Gastroesophageal sphincter (tissue), 3 donors: ENCODE data around the gene C15orf39.

Source experiments
- CTCF ChIP-seq, 4 experiments: fragments of 200-600 bp in 2 of 4; fragments of 450-650 bp in 2 of 4; sonication (generic) in 1 of 4; IDR thresholded peaks; one replicate each; pipeline ENCODE4 v1.5.1; 2017 to 2019; ENCODE audit warnings: antibody characterized with exemption in 4 of 4, mild to moderate bottlenecking in 2 of 4, moderate library complexity in 2 of 4
- POLR2A ChIP-seq, 2 donors: fragments of 450-650 bp; IDR thresholded peaks; one replicate each; pipeline ENCODE4 v1.6.1; 2017; ENCODE audit warnings: antibody characterized with exemption in 2 of 2, mild to moderate bottlenecking in 2 of 2, moderate library complexity in 1 of 2
- POLR2AphosphoS5 ChIP-seq: sonication (generic); formaldehyde crosslinking; IDR thresholded peaks from one replicate; pipeline ENCODE4 v1.6.1; 2017; ENCODE audit warnings: antibody characterized with exemption

- TF ChIP-seq CTCF (IDR thresholded peaks at IDR 0.05) (no peak), POLR2AphosphoS5 (no peak), POLR2A (IDR thresholded peaks at IDR 0.05) (no peak)
These were observed 24.5 kb downstream of the C15orf39 start for GRCh38 chr15:75225951-75226732.
